Right lobe of liver (tissue), 4 donors: ENCODE data around the gene LENG8.

ENCODE experiments used
- CTCF ChIP-seq, 4 donors: fragments of 200-600 bp in 3 of 4; fragments of 450-650 bp in 1 of 4; IDR thresholded peaks; one replicate each; pipeline versions ENCODE4 v1.5.1 to v1.8.0; 2016 to 2022; ENCODE audit warnings: antibody characterized with exemption in 4 of 4, mild to moderate bottlenecking in 2 of 4
- POLR2A ChIP-seq: fragments of 450-650 bp; IDR thresholded peaks from one replicate; pipeline ENCODE4 v1.6.1; 2017; ENCODE audit warnings: antibody characterized with exemption, mild to moderate bottlenecking
- donor health status: DM: no; HTN: no; CAD: no.
- donor health status: DM: no; HTN: no; CAD: no.
- donor health status: DM: no; HTN: yes; CAD: no.

GRCh38 chr19:54432144-54432738, 16.8 kb upstream of the LENG8 start:
- TF ChIP-seq CTCF (IDR thresholded peaks at IDR 0.05): no peak
- TF ChIP-seq POLR2A: no peak
